HEK293T (cell line): ENCODE measurements around the gene C16orf89.
"Not testable (repeated sequence)": the region's sequence is repeated elsewhere in the genome, so short reads cannot be mapped to it uniquely, and the experiment has no call there.

Experiments
- ARNT ChIP-seq: fragments of 450-650 bp; IDR thresholded peaks from 2 replicates; pipeline ENCODE4 v1.6.1; 2017; ENCODE audit warnings: mild to moderate bottlenecking
- CTBP1 ChIP-seq: fragments of 450-650 bp; IDR thresholded peaks from 2 replicates; pipeline ENCODE4 v1.6.1; 2016; ENCODE audit warnings: borderline replicate concordance
- ELF4 ChIP-seq: fragments of 450-650 bp; IDR thresholded peaks from 2 replicates; pipeline ENCODE4 v1.6.1; 2017; ENCODE audit warnings: antibody characterized with exemption
- FOXA1 ChIP-seq: fragments of 450-650 bp; IDR thresholded peaks from 2 replicates; pipeline ENCODE4 v1.6.1; 2016; ENCODE audit warnings: mild to moderate bottlenecking
- FOXK2 ChIP-seq: fragments of 450-650 bp; IDR thresholded peaks from 2 replicates; pipeline ENCODE4 v1.6.1; 2016; ENCODE audit warnings: mild to moderate bottlenecking
- HDGF ChIP-seq: fragments of 450-650 bp; IDR thresholded peaks from 2 replicates; pipeline ENCODE4 v1.6.1; 2017; ENCODE audit warnings: antibody characterized with exemption, borderline replicate concordance
- LEF1 ChIP-seq: fragments of 450-650 bp; IDR thresholded peaks from 2 replicates; pipeline ENCODE4 v1.6.1; 2017; ENCODE audit warnings: mild to moderate bottlenecking, borderline replicate concordance

GRCh38 chr16:5093081-5093480 lies 27.3 kb upstream of the C16orf89 start:
- TF ChIP-seq ARNT, FOXA1, HDGF, FOXK2, ELF4, CTBP1, LEF1: not testable (repeated sequence)
